ENCODE data around the gene OR2A7. TPM values are rescaled to one million over a fixed set of nuclear protein-coding genes. Genes with fewer than 3 reads are reported as not detected.
"Not testable (repeated sequence)": the region's sequence is repeated elsewhere in the genome, so short reads cannot be mapped to it uniquely, and the experiment has no call there.

OR2A7 gene
- total and polyA plus RNA-seq, 9 of the 15 experiments (the other 6 are each of a cell fraction or from before 2014, with no cell fraction given) = 0.03 to 0.10 (median 0.06) TPM; not detected in 6

GRCh38 chr7:144217200-144217599, 47.4 kb downstream of the OR2A7 start:
- H3K27me3 ChIP-seq (ENCODE audit: control insufficient read depth in 2 of 2, insufficient read depth in 2 of 2, low read length in 2 of 2); CTCF ChIA-PET (ENCODE audit: low intra/inter-chr PET ratio); BruUV-seq (replicated peaks); POLR2A ChIA-PET; H3K9me3 ChIP-seq (replicated peaks; ENCODE audit: control insufficient read depth, insufficient read depth, low read depth, low read length); H3K9ac ChIP-seq (ENCODE audit: insufficient read depth in 1 of 2, low read depth in 2 of 2, low read length in 2 of 2); H3K36me3 ChIP-seq (ENCODE audit: control insufficient read depth, insufficient read depth, low read length); H3K4me3 ChIP-seq; FAIRE-seq; H3K4me1 ChIP-seq (replicated peaks in 1 of 2; ENCODE audit: control insufficient read depth in 2 of 2, insufficient read depth in 2 of 2, low read length in 2 of 2); H2AFZ ChIP-seq (ENCODE audit: low read depth, low read length); intact Hi-C loops (cut with micrococcal nuclease); H3K9me1 ChIP-seq (ENCODE audit: control insufficient read depth, insufficient read depth, low read length); H3K27ac ChIP-seq (ENCODE audit: extremely low read depth, low read depth, low read length); H3K4me2 ChIP-seq (ENCODE audit: insufficient read depth, low read length); ATAC-seq; DNase-seq (ENCODE audit: extremely low read depth in 1 of 4, low spot score in 3 of 4); H4K20me1 ChIP-seq (replicated peaks; ENCODE audit: control insufficient read depth, insufficient read depth, low read length); H3K79me2 ChIP-seq (ENCODE audit: control insufficient read depth, insufficient read depth, low read length): not testable (repeated sequence)
- in situ Hi-C loops (cut with MboI) = loop anchor here (5.0 kb wide), 1 partner anchor 115 kb away; no protein-coding TSS in a partner anchor

Other genes starting within 250 kb of the OR2A7 start
Only the 7 nearest of the 12 such genes appear.
- not detected in 2 replicates for gene CTAGE4, start 81.3 kb downstream of the OR2A7 start, total RNA-seq (2014; rRNA removed)
- not detected in 2 replicates for gene CTAGE4, start 81.3 kb downstream of the OR2A7 start, total RNA-seq (2014; rRNA removed; fragmentation: Illumina TruSeq; extraction: Trizol)
- 0.04 TPM in 1 of 2 replicates, not detected in the other for gene CTAGE4, start 81.3 kb downstream of the OR2A7 start, total RNA-seq (2015; rRNA removed; fragmentation: Illumina TruSeq; extraction: Trizol)
- 0.07 TPM in 1 of 2 replicates, not detected in the other for gene CTAGE4, start 81.3 kb downstream of the OR2A7 start, total RNA-seq (2021)
- 0.08 and 0.17 TPM in 2 replicates for gene CTAGE4, start 81.3 kb downstream of the OR2A7 start, polyA plus RNA-seq (2011; rRNA removed)
- gene CTAGE4, start 81.3 kb downstream of the OR2A7 start, polyA plus RNA-seq (2014; fragmentation: Illumina TruSeq; extraction: Trizol) = not detected in 2 replicates
- gene CTAGE4, start 81.3 kb downstream of the OR2A7 start, polyA plus RNA-seq (2014; fragmentation: Nextera tagmentation; extraction: Ambion mirVana) = not detected
- 0.07 TPM in 1 of 2 replicates, not detected in the other for gene CTAGE4, start 81.3 kb downstream of the OR2A7 start, polyA plus RNA-seq (2014; rRNA removed)
- not detected in 2 replicates for gene ARHGEF35, start 69.0 kb downstream of the OR2A7 start, total RNA-seq (2014; rRNA removed)
- gene ARHGEF35, start 69.0 kb downstream of the OR2A7 start, total RNA-seq (2014; rRNA removed; fragmentation: Illumina TruSeq; extraction: Trizol) = 0.22 and 0.36 TPM in 2 replicates
- 0.30 and 0.33 TPM in 2 replicates for gene ARHGEF35, start 69.0 kb downstream of the OR2A7 start, total RNA-seq (2015; rRNA removed; fragmentation: Illumina TruSeq; extraction: Trizol)
- 0.22 and 0.49 TPM in 2 replicates for gene ARHGEF35, start 69.0 kb downstream of the OR2A7 start, total RNA-seq (2021)
- 0.39 and 0.59 TPM in 2 replicates for gene ARHGEF35, start 69.0 kb downstream of the OR2A7 start, polyA plus RNA-seq (2011; rRNA removed)
- gene ARHGEF35, start 69.0 kb downstream of the OR2A7 start, polyA plus RNA-seq (2014; fragmentation: Illumina TruSeq; extraction: Trizol) = 0.21 TPM in 2 replicates
- not detected for gene ARHGEF35, start 69.0 kb downstream of the OR2A7 start, polyA plus RNA-seq (2014; fragmentation: Nextera tagmentation; extraction: Ambion mirVana)
- 0.16 TPM in 1 of 2 replicates, not detected in the other for gene ARHGEF35, start 69.0 kb downstream of the OR2A7 start, polyA plus RNA-seq (2014; rRNA removed)
- not detected in 2 replicates for gene OR2A42, start 25.2 kb downstream of the OR2A7 start, total RNA-seq (2014; rRNA removed)
- gene OR2A42, start 25.2 kb downstream of the OR2A7 start, total RNA-seq (2014; rRNA removed; fragmentation: Illumina TruSeq; extraction: Trizol) = not detected in 2 replicates
- not detected in 2 replicates for gene OR2A42, start 25.2 kb downstream of the OR2A7 start, total RNA-seq (2015; rRNA removed; fragmentation: Illumina TruSeq; extraction: Trizol)
- gene OR2A42, start 25.2 kb downstream of the OR2A7 start, total RNA-seq (2021) = not detected in 2 replicates
- gene OR2A42, start 25.2 kb downstream of the OR2A7 start, polyA plus RNA-seq (2011; rRNA removed) = not detected in 2 replicates
- gene OR2A42, start 25.2 kb downstream of the OR2A7 start, polyA plus RNA-seq (2014; fragmentation: Illumina TruSeq; extraction: Trizol) = not detected in 2 replicates
- not detected for gene OR2A42, start 25.2 kb downstream of the OR2A7 start, polyA plus RNA-seq (2014; fragmentation: Nextera tagmentation; extraction: Ambion mirVana)
- gene OR2A42, start 25.2 kb downstream of the OR2A7 start, polyA plus RNA-seq (2014; rRNA removed) = not detected in 2 replicates
- gene CTAGE8, start 4.5 kb upstream of the OR2A7 start, total RNA-seq (2014; rRNA removed) = not detected in 2 replicates
- not detected in 2 replicates for gene CTAGE8, start 4.5 kb upstream of the OR2A7 start, total RNA-seq (2014; rRNA removed; fragmentation: Illumina TruSeq; extraction: Trizol)
- 0.04 TPM in 1 of 2 replicates, not detected in the other for gene CTAGE8, start 4.5 kb upstream of the OR2A7 start, total RNA-seq (2015; rRNA removed; fragmentation: Illumina TruSeq; extraction: Trizol)
- gene CTAGE8, start 4.5 kb upstream of the OR2A7 start, total RNA-seq (2021) = 0.11 TPM in 1 of 2 replicates, not detected in the other
- 0.04 TPM in 1 of 2 replicates, not detected in the other for gene CTAGE8, start 4.5 kb upstream of the OR2A7 start, polyA plus RNA-seq (2011; rRNA removed)
- gene CTAGE8, start 4.5 kb upstream of the OR2A7 start, polyA plus RNA-seq (2014; fragmentation: Illumina TruSeq; extraction: Trizol) = not detected in 2 replicates
- not detected for gene CTAGE8, start 4.5 kb upstream of the OR2A7 start, polyA plus RNA-seq (2014; fragmentation: Nextera tagmentation; extraction: Ambion mirVana)
- gene CTAGE8, start 4.5 kb upstream of the OR2A7 start, polyA plus RNA-seq (2014; rRNA removed) = not detected in 2 replicates
- gene OR2A1, start 47.6 kb upstream of the OR2A7 start, total RNA-seq (2014; rRNA removed) = not detected in 2 replicates
- gene OR2A1, start 47.6 kb upstream of the OR2A7 start, total RNA-seq (2014; rRNA removed; fragmentation: Illumina TruSeq; extraction: Trizol) = not detected in 2 replicates
- gene OR2A1, start 47.6 kb upstream of the OR2A7 start, total RNA-seq (2015; rRNA removed; fragmentation: Illumina TruSeq; extraction: Trizol) = not detected in 2 replicates
- gene OR2A1, start 47.6 kb upstream of the OR2A7 start, total RNA-seq (2021) = not detected in 2 replicates
- not detected in 2 replicates for gene OR2A1, start 47.6 kb upstream of the OR2A7 start, polyA plus RNA-seq (2011; rRNA removed)
- not detected in 2 replicates for gene OR2A1, start 47.6 kb upstream of the OR2A7 start, polyA plus RNA-seq (2014; fragmentation: Illumina TruSeq; extraction: Trizol)
- gene OR2A1, start 47.6 kb upstream of the OR2A7 start, polyA plus RNA-seq (2014; fragmentation: Nextera tagmentation; extraction: Ambion mirVana) = not detected
- gene OR2A1, start 47.6 kb upstream of the OR2A7 start, polyA plus RNA-seq (2014; rRNA removed) = not detected in 2 replicates
- 0.04 and 0.09 TPM in 2 replicates for gene ARHGEF5, start 90.6 kb upstream of the OR2A7 start, total RNA-seq (2014; rRNA removed)
- gene ARHGEF5, start 90.6 kb upstream of the OR2A7 start, total RNA-seq (2014; rRNA removed; fragmentation: Illumina TruSeq; extraction: Trizol) = 0.18 TPM in 1 of 2 replicates, not detected in the other
- gene ARHGEF5, start 90.6 kb upstream of the OR2A7 start, total RNA-seq (2015; rRNA removed; fragmentation: Illumina TruSeq; extraction: Trizol) = 0.07 and 0.11 TPM in 2 replicates
- 0.29 and 0.49 TPM in 2 replicates for gene ARHGEF5, start 90.6 kb upstream of the OR2A7 start, total RNA-seq (2021)
- gene ARHGEF5, start 90.6 kb upstream of the OR2A7 start, polyA plus RNA-seq (2011; rRNA removed) = 0.26 and 0.34 TPM in 2 replicates
- gene ARHGEF5, start 90.6 kb upstream of the OR2A7 start, polyA plus RNA-seq (2014; fragmentation: Illumina TruSeq; extraction: Trizol) = 0.10 and 0.12 TPM in 2 replicates
- gene ARHGEF5, start 90.6 kb upstream of the OR2A7 start, polyA plus RNA-seq (2014; fragmentation: Nextera tagmentation; extraction: Ambion mirVana) = under 1 TPM in 1 of 2 experiments, not detected in 1; 0.03 TPM
- 0.03 and 0.12 TPM in 2 replicates for gene ARHGEF5, start 90.6 kb upstream of the OR2A7 start, polyA plus RNA-seq (2014; rRNA removed)
- gene NOBOX, start 138.9 kb upstream of the OR2A7 start, total RNA-seq (2014; rRNA removed) = not detected in 2 replicates
- not detected in 2 replicates for gene NOBOX, start 138.9 kb upstream of the OR2A7 start, total RNA-seq (2014; rRNA removed; fragmentation: Illumina TruSeq; extraction: Trizol)
- not detected in 2 replicates for gene NOBOX, start 138.9 kb upstream of the OR2A7 start, total RNA-seq (2015; rRNA removed; fragmentation: Illumina TruSeq; extraction: Trizol)
- gene NOBOX, start 138.9 kb upstream of the OR2A7 start, total RNA-seq (2021) = not detected in 2 replicates
- gene NOBOX, start 138.9 kb upstream of the OR2A7 start, polyA plus RNA-seq (2011; rRNA removed) = not detected in 2 replicates
- not detected in 2 replicates for gene NOBOX, start 138.9 kb upstream of the OR2A7 start, polyA plus RNA-seq (2014; fragmentation: Illumina TruSeq; extraction: Trizol)
- gene NOBOX, start 138.9 kb upstream of the OR2A7 start, polyA plus RNA-seq (2014; fragmentation: Nextera tagmentation; extraction: Ambion mirVana) = not detected
- not detected in 2 replicates for gene NOBOX, start 138.9 kb upstream of the OR2A7 start, polyA plus RNA-seq (2014; rRNA removed)